GM12878 (cell line): Measurements from ENCODE around the gene MRPS16. TPM values are rescaled to one million over a fixed set of nuclear protein-coding genes. Genes with fewer than 3 reads are reported as not detected.

Experiments used
- ATAC-seq: fragments of 200-7000 bp; cut with Tn5 transposase; 3 replicates; pipeline ENCODE4 v1.9.1; 2020; ENCODE audit warnings: mild to moderate bottlenecking, moderate library complexity
- BruUV-seq: library from RNA; stranded (reverse); fragments of 400-500 nt; replicated peaks from 2 replicates; lab custom pipeline; 2021; lab: Mats Ljungman, UMichigan
- CTCF ChIA-PET: fragments of 300-600 bp; sonication (Branson Sonifier 250); formaldehyde crosslinking; extraction: SDS; loops from one replicate; lab custom pipeline; 2021; ENCODE audit warnings: inconsistent platforms; lab: Yijun Ruan, JAX
- POLR2A ChIA-PET: fragments of 350-600 bp; formaldehyde crosslinking; extraction: SDS; loops from one replicate; lab custom pipeline; 2021; ENCODE audit warnings: inconsistent platforms; lab: Charles Lee
- RAD21 ChIA-PET: fragments of 300-600 bp; sonication (Branson Sonifier 250); formaldehyde crosslinking; loops from one replicate; lab custom pipeline; 2023; ENCODE audit warnings: antibody characterized with exemption; ENCODE audit not compliant: unreplicated experiment; lab: Charles Lee
- SMC1A ChIA-PET: fragments of 300-600 bp; sonication (Branson Sonifier 250); formaldehyde crosslinking; loops from one replicate; lab custom pipeline; 2023; ENCODE audit not compliant: unreplicated experiment, uncharacterized antibody; lab: Charles Lee
- DNase-seq: peaks from one replicate; pipeline ENCODE4 v3.0.0-alpha.2; 2011; ENCODE audit warnings: low read depth, low spot score
- FAIRE-seq: peaks from 3 replicates; lab custom pipeline; 2011; peaks lifted over from hg19 to GRCh38; lab: Jason Lieb, UNC
- H2AFZ ChIP-seq: 2 replicates; pipeline ENCODE4 v1.6.0; 2011; ENCODE audit warnings: low read depth, low read length, control low read depth; ENCODE audit not compliant: control insufficient read depth
- H3K27ac ChIP-seq: 2 replicates; pipeline ENCODE4 v1.5.1; 2011; ENCODE audit warnings: control low read depth; ENCODE audit not compliant: control insufficient read depth, insufficient read depth
- H3K27me3 ChIP-seq, 2 experiments: replicated peaks in 1 of 2; 2 replicates each; pipeline versions ENCODE4 v1.6.0 to v1.6.1; 2011; ENCODE audit warnings: low read length in 1 of 2; ENCODE audit not compliant: control insufficient read depth in 2 of 2, insufficient read depth in 2 of 2
- H3K36me3 ChIP-seq, 2 experiments: 2 replicates each; pipeline ENCODE4 v1.5.1; 2011; ENCODE audit warnings: low read length in 1 of 2; ENCODE audit not compliant: control insufficient read depth in 2 of 2, insufficient read depth in 2 of 2
- H3K4me1 ChIP-seq: 2 replicates; pipeline ENCODE4 v1.6.1; 2011; ENCODE audit warnings: mild to moderate bottlenecking, low read length, moderate library complexity, mixed read lengths; ENCODE audit not compliant: control insufficient read depth, insufficient read depth
- H3K4me2 ChIP-seq: 2 replicates; pipeline ENCODE4 v1.6.0; 2011; ENCODE audit warnings: control low read depth; ENCODE audit not compliant: control insufficient read depth, insufficient read depth
- H3K4me3 ChIP-seq: fragments of 200-600 bp; sonication (generic); 2 replicates; pipeline ENCODE4 v1.5.1; 2016
- H3K79me2 ChIP-seq: 2 replicates; pipeline ENCODE4 v1.6.0; 2011; ENCODE audit warnings: low read length; ENCODE audit not compliant: control insufficient read depth, insufficient read depth
- H3K9ac ChIP-seq: 2 replicates; pipeline ENCODE4 v1.8.0; 2011; ENCODE audit warnings: low read length, control low read depth, mixed read lengths; ENCODE audit not compliant: control insufficient read depth, insufficient read depth
- H3K9me3 ChIP-seq: replicated peaks from 3 replicates; pipeline ENCODE4 v1.5.1; 2011; ENCODE audit warnings: mild to moderate bottlenecking, low read length; ENCODE audit not compliant: control insufficient read depth, insufficient read depth
- H4K20me1 ChIP-seq: 2 replicates; pipeline ENCODE4 v1.6.0; 2011; ENCODE audit not compliant: control insufficient read depth, insufficient read depth
- MYC ChIP-seq: IDR thresholded peaks from 2 replicates; pipeline ENCODE4 v1.6.1; 2011; ENCODE audit warnings: mild to moderate bottlenecking, low read length, moderate library complexity, inconsistent platforms; ENCODE audit not compliant: insufficient read depth, insufficient replicate concordance, insufficient read length, severe bottlenecking
- RAD51 ChIP-seq: fragments of 450-650 bp; IDR thresholded peaks from 2 replicates; pipeline ENCODE4 v1.6.1; 2016; ENCODE audit warnings: moderate library complexity, mild to moderate bottlenecking, inconsistent platforms
- RFX5 ChIP-seq: IDR thresholded peaks from 2 replicates; pipeline ENCODE4 v1.6.1; 2011; ENCODE audit warnings: low read depth, low read length, improper control_type of control experiment
- WGBS: methylation state at CpG from one replicate; pipeline ENCODE4 v1.1.6; 2016; ENCODE audit warnings: low lambda C conversion rate; ENCODE audit not compliant: insufficient replicate concordance, insufficient coverage; ENCODE audit errors: missing lambda C conversion rate; 5-methylcytosine and 5-hydroxymethylcytosine counted together
- in situ Hi-C: fragments of 300-500 bp; cut with MboI; formaldehyde crosslinking; loops from 9 replicates; pipeline ENCODE4 v1.14.3; 2018; ENCODE audit warnings: mixed read lengths
- intact Hi-C: fragments of 100-400 bp; cut with micrococcal nuclease; formaldehyde crosslinking; loops from one replicate; pipeline ENCODE4 v1.14.2; 2022; ENCODE audit not compliant: unreplicated experiment
- polyA plus RNA-seq, 11 experiments: library from polyadenylated mRNA; depleted of rRNA in 4 of 11; unstranded in 6 of 11; stranded (reverse) in 5 of 11; fragments of >200 nt; fragmentation: Nextera tagmentation in 4 of 11; fragmentation: Illumina TruSeq in 1 of 11; extraction: Ambion mirVana in 4 of 11; extraction: Trizol in 1 of 11; gene quantifications; 1 replicate in 1 of 11; 2 replicates in 10 of 11; pipeline versions ENCODE4 v1.2.1 to v1.2.3, GENCODE V29; 2011 to 2016; ENCODE audit warnings: inconsistent platforms in 2 of 11, missing spikeins in 2 of 11, low read depth in 1 of 11
- total RNA-seq, 4 experiments: library from RNA; depleted of rRNA in 3 of 4; stranded (reverse); fragments of >200 nt in 3 of 4; fragmentation: Illumina TruSeq in 1 of 4; extraction: Trizol in 1 of 4; gene quantifications; 2 replicates each; pipeline versions ENCODE4 v1.2.1 to v1.2.3, GENCODE V29; 2013 to 2021
- TF ChIP-seq, protein P1 (sequence below), 3 experiments: IDR thresholded peaks in 2 of 3; conservative IDR thresholded peaks in 1 of 3; 2 replicates each; pipeline ENCODE4 v1.5.1; 2011; ENCODE audit warnings: low read depth in 3 of 3, low read length in 3 of 3, mild to moderate bottlenecking in 3 of 3, control low read depth in 2 of 3, moderate library complexity in 2 of 3, inconsistent platforms in 1 of 3, mixed read lengths in 1 of 3; ENCODE audit not compliant: control insufficient read depth in 2 of 3, insufficient read depth in 1 of 3; ENCODE audit errors: extremely low read depth in 1 of 3
- TF ChIP-seq, protein P2 (sequence below): fragments of 450-650 bp; IDR thresholded peaks from 2 replicates; pipeline ENCODE4 v1.6.1; 2014; ENCODE audit warnings: mild to moderate bottlenecking

Gene MRPS16
- total and polyA plus RNA-seq, 10 of the 15 experiments (the other 5 are each of a cell fraction or from before 2014, with no cell fraction given) = 43.4 to 285 (median 103) TPM

DNA sequence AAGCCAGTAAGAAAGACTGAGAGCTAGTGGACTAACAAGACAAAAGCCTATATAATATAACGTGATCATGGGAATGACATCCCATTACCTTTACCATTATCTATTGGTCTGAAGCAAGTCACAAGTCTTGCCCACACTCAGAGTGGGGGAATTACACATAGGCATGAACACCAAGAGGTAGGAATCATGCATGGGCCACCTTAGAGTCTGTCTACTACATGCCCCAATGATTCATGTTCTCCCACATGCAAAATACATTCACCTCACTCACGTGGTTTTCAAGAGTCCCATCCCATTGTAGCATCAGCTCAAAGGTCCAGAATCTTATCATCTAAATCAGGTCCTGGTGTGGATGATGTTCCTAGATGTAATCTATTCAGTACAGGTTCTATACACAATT is 34.8 kb downstream of the MRPS16 start:
- Histone ChIP-seq H3K36me3 (peaks cover 0 to 11% of the 10 kb centered on the region in 2 experiments; a peak in 3 of 4 replicates), H3K27ac (no peak overlapping the region), H3K9me3 (no peaks in the 10 kb centered on the region; the same call in 2 of the 3 replicates), H3K79me2 (no peaks in the 10 kb centered on the region), H3K27me3 (no peaks in the 10 kb centered on the region), H4K20me1 (no peaks in the 10 kb centered on the region), H3K4me1 (no peaks in the 10 kb centered on the region), H3K4me3 (no peak overlapping the region), H3K4me2 (no peak overlapping the region), H2AFZ (no peak overlapping the region), H3K9ac (no peak overlapping the region)
- SMC1A ChIA-PET = interaction anchor here (1.2 kb wide), 1 partner anchor 27 kb away, joined by 3 read pairs; no protein-coding TSS in a partner anchor
- WGBS = 50% methylated on average over 2 of the region's 2 CpGs
- TF ChIP-seq RAD51 (0 out of 2 replicates have a peak, but pooled peaks have one; percentile 13), MYC (no peak)
- no peak for ATAC-seq
- no peak for FAIRE-seq
- intact Hi-C loops (no loop called here), in situ Hi-C loops (no loop called here)
- BruUV-seq = no TSS peak
- RAD21 ChIA-PET = interaction anchor here (0.7 to 1.5 kb wide), 3 partner anchors 27 to 121 kb away, joined by 3 to 5 read pairs (median 4); partner anchors contain the start of gene P4HA1
- POLR2A ChIA-PET = no interaction called here
- CTCF ChIA-PET = interaction anchor here (0.6 to 1.9 kb wide), 2 partner anchors 9 to 426 kb away, joined by 3 to 8 read pairs; no protein-coding TSS in a partner anchor
- DNase-seq = no peak

DNA sequence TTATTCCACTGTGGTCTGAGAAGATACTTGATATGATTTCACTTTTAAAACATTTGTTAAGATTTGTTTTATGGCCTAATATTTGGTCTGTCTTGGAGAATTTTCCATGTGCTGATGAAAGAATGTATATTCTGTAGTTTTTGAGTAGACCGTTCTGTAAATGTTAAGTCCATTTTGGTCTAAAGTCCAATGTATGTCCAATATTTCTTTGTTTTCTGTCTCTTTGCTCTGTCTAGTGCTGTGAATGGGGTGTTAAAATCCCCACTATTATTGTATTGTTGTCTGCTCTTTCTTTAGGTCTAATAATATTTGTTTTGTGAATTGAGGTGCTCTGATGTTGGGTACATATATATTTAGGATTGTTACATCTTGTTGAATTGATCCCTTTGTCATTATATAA is 36.7 kb downstream of the MRPS16 start:
- H3K9ac ChIP-seq = no peak overlapping the region
- in situ Hi-C loops = no loop called here
- SMC1A ChIA-PET = no interaction called here
- no peak overlapping the region for H2AFZ ChIP-seq
- WGBS = 100% methylated on average over 1 of the region's 1 CpG
- no peak for FAIRE-seq
- no peaks in the 10 kb centered on the region for H3K4me1 ChIP-seq
- intact Hi-C loops = no loop called here
- ATAC-seq = no peak
- no peaks in the 10 kb centered on the region for H3K27me3 ChIP-seq
- DNase-seq = no peak
- H3K27ac ChIP-seq = no peak overlapping the region
- TF ChIP-seq, protein P1, sequence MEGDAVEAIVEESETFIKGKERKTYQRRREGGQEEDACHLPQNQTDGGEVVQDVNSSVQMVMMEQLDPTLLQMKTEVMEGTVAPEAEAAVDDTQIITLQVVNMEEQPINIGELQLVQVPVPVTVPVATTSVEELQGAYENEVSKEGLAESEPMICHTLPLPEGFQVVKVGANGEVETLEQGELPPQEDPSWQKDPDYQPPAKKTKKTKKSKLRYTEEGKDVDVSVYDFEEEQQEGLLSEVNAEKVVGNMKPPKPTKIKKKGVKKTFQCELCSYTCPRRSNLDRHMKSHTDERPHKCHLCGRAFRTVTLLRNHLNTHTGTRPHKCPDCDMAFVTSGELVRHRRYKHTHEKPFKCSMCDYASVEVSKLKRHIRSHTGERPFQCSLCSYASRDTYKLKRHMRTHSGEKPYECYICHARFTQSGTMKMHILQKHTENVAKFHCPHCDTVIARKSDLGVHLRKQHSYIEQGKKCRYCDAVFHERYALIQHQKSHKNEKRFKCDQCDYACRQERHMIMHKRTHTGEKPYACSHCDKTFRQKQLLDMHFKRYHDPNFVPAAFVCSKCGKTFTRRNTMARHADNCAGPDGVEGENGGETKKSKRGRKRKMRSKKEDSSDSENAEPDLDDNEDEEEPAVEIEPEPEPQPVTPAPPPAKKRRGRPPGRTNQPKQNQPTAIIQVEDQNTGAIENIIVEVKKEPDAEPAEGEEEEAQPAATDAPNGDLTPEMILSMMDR (IDR thresholded peaks at IDR 0.05 in 2 of 3, conservative IDR thresholded peaks at IDR 0.05 in 1 of 3; ENCODE audit: control insufficient read depth in 2 of 3, extremely low read depth in 1 of 3, insufficient read depth in 1 of 3, low read depth in 3 of 3, low read length in 3 of 3) = no peak
- TF ChIP-seq RFX5 = no peak
- TF ChIP-seq, protein P2, sequence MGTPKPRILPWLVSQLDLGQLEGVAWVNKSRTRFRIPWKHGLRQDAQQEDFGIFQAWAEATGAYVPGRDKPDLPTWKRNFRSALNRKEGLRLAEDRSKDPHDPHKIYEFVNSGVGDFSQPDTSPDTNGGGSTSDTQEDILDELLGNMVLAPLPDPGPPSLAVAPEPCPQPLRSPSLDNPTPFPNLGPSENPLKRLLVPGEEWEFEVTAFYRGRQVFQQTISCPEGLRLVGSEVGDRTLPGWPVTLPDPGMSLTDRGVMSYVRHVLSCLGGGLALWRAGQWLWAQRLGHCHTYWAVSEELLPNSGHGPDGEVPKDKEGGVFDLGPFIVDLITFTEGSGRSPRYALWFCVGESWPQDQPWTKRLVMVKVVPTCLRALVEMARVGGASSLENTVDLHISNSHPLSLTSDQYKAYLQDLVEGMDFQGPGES = no peak
- TF ChIP-seq, all 136 proteins: peak for 0
- no peak overlapping the region for H3K4me3 ChIP-seq
- POLR2A ChIA-PET = no interaction called here
- RAD21 ChIA-PET = no interaction called here
- H3K36me3 ChIP-seq = peaks cover 0 to 11% of the 10 kb centered on the region in 2 experiments; a peak in 3 of 4 replicates
- CTCF ChIA-PET = no interaction called here
- no peaks in the 10 kb centered on the region; the same call in 2 of the 3 replicates for H3K9me3 ChIP-seq
- H4K20me1 ChIP-seq = no peaks in the 10 kb centered on the region
- no TSS peak for BruUV-seq
- no peak overlapping the region for H3K4me2 ChIP-seq
- no peaks in the 10 kb centered on the region for H3K79me2 ChIP-seq
